ENCODE results near the gene METTL25. TPM values are rescaled to one million over a fixed set of nuclear protein-coding genes. Genes with fewer than 3 reads are reported as not detected.
A peak's percentile ranks its signal among the peaks of the same experiment; 100 is the strongest.

Gene METTL25
- total and polyA plus RNA-seq, 4 donors: 2.6 to 25.1 (median 8.6) TPM

GRCh38 chr12:82523996-82524395, 165.7 kb downstream of the METTL25 start:
- no peak overlapping the region for H3K9ac ChIP-seq (ENCODE audit: insufficient read depth in 1 of 2, low read length in 2 of 2)
- no peaks in the 10 kb centered on the region for H3K9me3 ChIP-seq (ENCODE audit: control insufficient read depth in 4 of 4, insufficient read depth in 3 of 4, low read length in 3 of 4)
- H3K27ac ChIP-seq (ENCODE audit: low read depth in 1 of 2, low read length in 1 of 2): no peak overlapping the region
- H3K4me3 ChIP-seq: no peak overlapping the region
- no peak for TF ChIP-seq CTCF (IDR thresholded peaks at IDR 0.05; ENCODE audit: control extremely low read depth, extremely low read depth)
- H3K36me3 ChIP-seq (ENCODE audit: control insufficient read depth in 4 of 4, insufficient read depth in 4 of 4, low read length in 4 of 4): no peaks in the 10 kb centered on the region
- DNase-seq: peak in 1 of 3 donors; percentile 25
- WGBS, 2 donors: 42 to 58% methylated on average over 3 of the region's 3 CpGs
- H3K4me1 ChIP-seq (ENCODE audit: control insufficient read depth in 5 of 5, insufficient read depth in 5 of 5, low read length in 5 of 5): peaks cover 0 to 15% (median 0%) of the 10 kb centered on the region in 5 donors
- no peak for ATAC-seq (ENCODE audit: insufficient read depth, low FRiP score)
- no peaks in the 10 kb centered on the region for H3K27me3 ChIP-seq (ENCODE audit: control insufficient read depth in 3 of 3, insufficient read depth in 3 of 3, low read length in 2 of 3)

- WGBS, 2 donors: 51 to 76% methylated on average over 2 of the region's 2 CpGs
Observed at GRCh38 chr12:82524641-82525040, 166.3 kb downstream of the METTL25 start.

GRCh38 chr12:82525616-82526015, 167.3 kb downstream of the METTL25 start:
- TF ChIP-seq CTCF (IDR thresholded peaks at IDR 0.05; ENCODE audit: control extremely low read depth, extremely low read depth): no peak
- H3K4me3 ChIP-seq: no peak overlapping the region
- no peaks in the 10 kb centered on the region for H3K36me3 ChIP-seq (ENCODE audit: control insufficient read depth in 4 of 4, insufficient read depth in 4 of 4, low read length in 4 of 4)
- peaks cover 0 to 25% (median 0%) of the 10 kb centered on the region in 5 donors for H3K4me1 ChIP-seq (ENCODE audit: control insufficient read depth in 5 of 5, insufficient read depth in 5 of 5, low read length in 5 of 5)
- no peaks in the 10 kb centered on the region for H3K27me3 ChIP-seq (ENCODE audit: control insufficient read depth in 3 of 3, insufficient read depth in 3 of 3, low read length in 2 of 3)
- no peaks in the 10 kb centered on the region for H3K9me3 ChIP-seq (ENCODE audit: control insufficient read depth in 4 of 4, insufficient read depth in 3 of 4, low read length in 3 of 4)
- no peak overlapping the region for H3K9ac ChIP-seq (ENCODE audit: insufficient read depth in 1 of 2, low read length in 2 of 2)
- no peak overlapping the region for H3K27ac ChIP-seq (ENCODE audit: low read depth in 1 of 2, low read length in 1 of 2)
- no peak for DNase-seq
- WGBS, 2 donors: 89 to 93% methylated on average over 2 of the region's 2 CpGs
- no peak for ATAC-seq (ENCODE audit: insufficient read depth, low FRiP score)

More at GRCh38 chr12:82524641-82525040, 166.3 kb downstream of the METTL25 start:
- H3K4me1 ChIP-seq (ENCODE audit: control insufficient read depth in 5 of 5, insufficient read depth in 5 of 5, low read length in 5 of 5): peaks cover 0 to 21% (median 0%) of the 10 kb centered on the region in 5 donors
- DNase-seq: no peak
- H3K9ac ChIP-seq (ENCODE audit: insufficient read depth in 1 of 2, low read length in 2 of 2): no peak overlapping the region
- H3K27ac ChIP-seq (ENCODE audit: low read depth in 1 of 2, low read length in 1 of 2): no peak overlapping the region
- no peaks in the 10 kb centered on the region for H3K27me3 ChIP-seq (ENCODE audit: control insufficient read depth in 3 of 3, insufficient read depth in 3 of 3, low read length in 2 of 3)
- no peak for TF ChIP-seq CTCF (IDR thresholded peaks at IDR 0.05; ENCODE audit: control extremely low read depth, extremely low read depth)
- H3K9me3 ChIP-seq (ENCODE audit: control insufficient read depth in 4 of 4, insufficient read depth in 3 of 4, low read length in 3 of 4): no peaks in the 10 kb centered on the region
- no peak overlapping the region for H3K4me3 ChIP-seq
- no peak for ATAC-seq (ENCODE audit: insufficient read depth, low FRiP score)
- H3K36me3 ChIP-seq (ENCODE audit: control insufficient read depth in 4 of 4, insufficient read depth in 4 of 4, low read length in 4 of 4): no peaks in the 10 kb centered on the region

- Histone ChIP-seq H3K9ac (ENCODE audit: insufficient read depth in 1 of 2, low read length in 2 of 2) (no peak overlapping the region), H3K27ac (ENCODE audit: low read depth in 1 of 2, low read length in 1 of 2) (no peak overlapping the region), H3K4me1 (ENCODE audit: control insufficient read depth in 5 of 5, insufficient read depth in 5 of 5, low read length in 5 of 5) (peaks cover 0 to 25% (median 0%) of the 10 kb centered on the region in 5 donors), H3K4me3 (no peak overlapping the region), H3K36me3 (ENCODE audit: control insufficient read depth in 4 of 4, insufficient read depth in 4 of 4, low read length in 4 of 4) (no peaks in the 10 kb centered on the region), H3K9me3 (ENCODE audit: control insufficient read depth in 4 of 4, insufficient read depth in 3 of 4, low read length in 3 of 4) (no peaks in the 10 kb centered on the region), H3K27me3 (ENCODE audit: control insufficient read depth in 3 of 3, insufficient read depth in 3 of 3, low read length in 2 of 3) (no peaks in the 10 kb centered on the region)
- peak; percentile 44 for TF ChIP-seq CTCF (IDR thresholded peaks at IDR 0.05; ENCODE audit: control extremely low read depth, extremely low read depth)
- 8 to 9% methylated on average over 5 of the region's 5 CpGs for WGBS, 2 donors
- peak; percentile 39 to 89 (median 82) for DNase-seq
- no peak for ATAC-seq (ENCODE audit: insufficient read depth, low FRiP score)
Observed at GRCh38 chr12:82527165-82527780, 168.9 kb downstream of the METTL25 start.
